K562 (cell line): Measurements from ENCODE around the gene ZBTB16.

Experiments
- EP400 ChIP-seq: fragments of 450-650 bp; IDR thresholded peaks from 2 replicates; pipeline ENCODE4 v1.6.1; 2017; ENCODE audit warnings: antibody characterized with exemption, mild to moderate bottlenecking, moderate library complexity
- EZH2 ChIP-seq: IDR thresholded peaks from 2 replicates; pipeline ENCODE4 v1.6.1; 2012; ENCODE audit warnings: low read depth, mild to moderate bottlenecking, inconsistent platforms, low read length, borderline replicate concordance
- FOSL1 ChIP-seq: fragments of 200-800 bp; sonication (Bioruptor generic); conservative IDR thresholded peaks from 2 replicates; pipeline ENCODE4 v1.6.1; 2016; ENCODE audit warnings: missing genetic modification characterization, missing compliant biosample characterization

GRCh38 chr11:114161486-114162250 lies 102.2 kb downstream of the ZBTB16 start:
- TF ChIP-seq EP400 (no peak), FOSL1 (tag) (no peak), EZH2 (no peak)
